Measurements from ENCODE around the gene ANKS3.

The ANKS3 gene

DNA sequence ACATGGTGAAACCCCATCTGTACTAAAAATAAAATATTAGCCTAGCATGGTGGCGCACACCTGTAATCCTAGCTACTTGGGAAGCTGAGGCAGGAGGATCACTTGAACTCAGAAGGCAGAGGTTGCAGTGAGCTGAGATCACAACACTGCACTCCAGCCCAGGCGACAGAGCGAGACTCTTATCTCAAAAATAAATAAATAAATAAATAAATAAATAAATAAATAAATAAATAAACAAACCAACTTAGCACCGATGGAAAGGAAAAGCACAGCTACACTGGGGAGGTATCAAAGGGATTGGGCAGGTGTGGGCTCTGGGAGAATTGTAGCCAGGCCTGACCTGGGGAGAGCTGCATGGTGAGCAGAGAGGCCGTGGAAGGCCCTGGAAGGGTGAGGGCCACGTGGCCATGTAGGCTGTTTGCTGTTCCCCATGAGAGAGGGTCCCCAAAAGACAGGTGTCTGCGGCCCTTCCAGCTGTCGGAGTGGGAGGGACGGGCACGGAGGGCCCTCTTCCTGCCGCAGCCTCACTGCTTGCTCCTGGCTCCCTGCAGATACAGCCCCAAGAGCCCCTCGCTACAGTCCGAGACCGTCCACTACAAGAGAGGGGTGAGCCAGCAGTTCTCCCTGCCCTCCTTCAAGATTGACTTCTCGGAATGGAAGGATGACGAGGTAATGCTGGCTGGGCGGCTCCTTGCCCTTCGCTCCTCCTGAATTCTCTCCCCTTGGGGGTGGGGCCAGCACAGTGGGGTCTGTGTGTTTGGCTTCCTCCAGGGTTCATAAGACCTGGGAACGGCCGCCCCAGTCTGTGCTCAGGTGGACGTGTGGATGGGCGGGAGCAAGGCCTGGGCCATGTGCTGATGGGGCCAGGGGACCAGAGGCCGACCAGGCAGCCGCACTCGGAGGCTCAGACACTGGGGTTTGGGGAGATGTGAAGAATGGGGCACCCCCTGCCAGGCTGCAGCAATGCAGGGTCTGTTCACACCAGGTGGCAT is 77.1 kb downstream of the ANKS3 start (continued):
- TF ChIP-seq ZBTB10 (tag by site-specific recombination; IDR thresholded peaks at IDR 0.05) (no peak), ZNF426 (tag by site-specific recombination; IDR thresholded peaks at IDR 0.05) (peak; percentile 52), ZBTB1 (tag by site-specific recombination; IDR thresholded peaks at IDR 0.05) (no peak), ZNF155 (tag by site-specific recombination; IDR thresholded peaks at IDR 0.05) (no peak), ZNF416 (tag by site-specific recombination; IDR thresholded peaks at IDR 0.05) (no peak), ZNF223 (tag by site-specific recombination; IDR thresholded peaks at IDR 0.05) (no peak), ZNF341 (tag by site-specific recombination; IDR thresholded peaks at IDR 0.05; ENCODE audit: low read depth) (no peak), ZNF174 (tag by site-specific recombination; IDR thresholded peaks at IDR 0.05) (no peak), ZNF623 (tag by site-specific recombination; IDR thresholded peaks at IDR 0.05) (peak; percentile 59), ZNF140 (tag by site-specific recombination; IDR thresholded peaks at IDR 0.05) (no peak; the same call in 1 of the 2 replicates), ZNF433 (tag by site-specific recombination; IDR thresholded peaks at IDR 0.05; ENCODE audit: low read depth) (0 out of 2 replicates have a peak, but pooled peaks have one; percentile 38), ZNF184 (tag by site-specific recombination; IDR thresholded peaks at IDR 0.05) (no peak), ZNF704 (tag by site-specific recombination; IDR thresholded peaks at IDR 0.05) (no peak), ZNF830 (tag by site-specific recombination; IDR thresholded peaks at IDR 0.05; ENCODE audit: low read depth) (no peak), ZNF776 (tag by site-specific recombination; IDR thresholded peaks at IDR 0.05; ENCODE audit: borderline replicate concordance) (no peak), PRDM6 (tag by site-specific recombination; IDR thresholded peaks at IDR 0.05) (no peak), ZNF571 (tag by site-specific recombination; IDR thresholded peaks at IDR 0.05) (no peak), ZNF354C (tag by site-specific recombination; IDR thresholded peaks at IDR 0.05; ENCODE audit: borderline replicate concordance, low read depth) (no peak), ZBTB26 (tag by site-specific recombination; optimal IDR thresholded peaks at IDR 0.05) (no peak), HOXA7 (CRISPR knock-in tag; IDR thresholded peaks at IDR 0.05; ENCODE audit: borderline replicate concordance) (no peak), ZNF621 (tag by site-specific recombination; IDR thresholded peaks at IDR 0.05) (no peak), ZNF146 (tag by site-specific recombination; IDR thresholded peaks at IDR 0.05) (no peak)
- TF ChIP-seq, protein P1, sequence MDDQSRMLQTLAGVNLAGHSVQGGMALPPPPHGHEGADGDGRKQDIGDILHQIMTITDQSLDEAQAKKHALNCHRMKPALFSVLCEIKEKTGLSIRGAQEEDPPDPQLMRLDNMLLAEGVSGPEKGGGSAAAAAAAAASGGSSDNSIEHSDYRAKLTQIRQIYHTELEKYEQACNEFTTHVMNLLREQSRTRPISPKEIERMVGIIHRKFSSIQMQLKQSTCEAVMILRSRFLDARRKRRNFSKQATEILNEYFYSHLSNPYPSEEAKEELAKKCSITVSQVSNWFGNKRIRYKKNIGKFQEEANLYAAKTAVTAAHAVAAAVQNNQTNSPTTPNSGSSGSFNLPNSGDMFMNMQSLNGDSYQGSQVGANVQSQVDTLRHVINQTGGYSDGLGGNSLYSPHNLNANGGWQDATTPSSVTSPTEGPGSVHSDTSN (CRISPR knock-in tag; IDR thresholded peaks at IDR 0.05) = no peak
- TF ChIP-seq, protein P2, sequence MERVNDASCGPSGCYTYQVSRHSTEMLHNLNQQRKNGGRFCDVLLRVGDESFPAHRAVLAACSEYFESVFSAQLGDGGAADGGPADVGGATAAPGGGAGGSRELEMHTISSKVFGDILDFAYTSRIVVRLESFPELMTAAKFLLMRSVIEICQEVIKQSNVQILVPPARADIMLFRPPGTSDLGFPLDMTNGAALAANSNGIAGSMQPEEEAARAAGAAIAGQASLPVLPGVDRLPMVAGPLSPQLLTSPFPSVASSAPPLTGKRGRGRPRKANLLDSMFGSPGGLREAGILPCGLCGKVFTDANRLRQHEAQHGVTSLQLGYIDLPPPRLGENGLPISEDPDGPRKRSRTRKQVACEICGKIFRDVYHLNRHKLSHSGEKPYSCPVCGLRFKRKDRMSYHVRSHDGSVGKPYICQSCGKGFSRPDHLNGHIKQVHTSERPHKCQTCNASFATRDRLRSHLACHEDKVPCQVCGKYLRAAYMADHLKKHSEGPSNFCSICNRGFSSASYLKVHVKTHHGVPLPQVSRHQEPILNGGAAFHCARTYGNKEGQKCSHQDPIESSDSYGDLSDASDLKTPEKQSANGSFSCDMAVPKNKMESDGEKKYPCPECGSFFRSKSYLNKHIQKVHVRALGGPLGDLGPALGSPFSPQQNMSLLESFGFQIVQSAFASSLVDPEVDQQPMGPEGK (tag by site-specific recombination; IDR thresholded peaks at IDR 0.05) = no peak
- TF ChIP-seq, protein P3, sequence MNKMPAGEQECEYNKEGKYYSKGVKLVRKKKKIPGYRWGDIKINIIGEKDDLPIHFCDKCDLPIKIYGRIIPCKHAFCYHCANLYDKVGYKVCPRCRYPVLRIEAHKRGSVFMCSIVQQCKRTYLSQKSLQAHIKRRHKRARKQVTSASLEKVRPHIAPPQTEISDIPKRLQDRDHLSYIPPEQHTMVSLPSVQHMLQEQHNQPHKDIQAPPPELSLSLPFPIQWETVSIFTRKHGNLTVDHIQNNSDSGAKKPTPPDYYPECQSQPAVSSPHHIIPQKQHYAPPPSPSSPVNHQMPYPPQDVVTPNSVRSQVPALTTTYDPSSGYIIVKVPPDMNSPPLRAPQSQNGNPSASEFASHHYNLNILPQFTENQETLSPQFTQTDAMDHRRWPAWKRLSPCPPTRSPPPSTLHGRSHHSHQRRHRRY (tag by site-specific recombination; IDR thresholded peaks at IDR 0.05) = no peak
- TF ChIP-seq, protein P4, sequence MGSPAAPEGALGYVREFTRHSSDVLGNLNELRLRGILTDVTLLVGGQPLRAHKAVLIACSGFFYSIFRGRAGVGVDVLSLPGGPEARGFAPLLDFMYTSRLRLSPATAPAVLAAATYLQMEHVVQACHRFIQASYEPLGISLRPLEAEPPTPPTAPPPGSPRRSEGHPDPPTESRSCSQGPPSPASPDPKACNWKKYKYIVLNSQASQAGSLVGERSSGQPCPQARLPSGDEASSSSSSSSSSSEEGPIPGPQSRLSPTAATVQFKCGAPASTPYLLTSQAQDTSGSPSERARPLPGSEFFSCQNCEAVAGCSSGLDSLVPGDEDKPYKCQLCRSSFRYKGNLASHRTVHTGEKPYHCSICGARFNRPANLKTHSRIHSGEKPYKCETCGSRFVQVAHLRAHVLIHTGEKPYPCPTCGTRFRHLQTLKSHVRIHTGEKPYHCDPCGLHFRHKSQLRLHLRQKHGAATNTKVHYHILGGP (tag by site-specific recombination; IDR thresholded peaks at IDR 0.05) = no peak
